ENCODE results near the gene OVOL1. TPM values are rescaled to one million over a fixed set of nuclear protein-coding genes. Genes with fewer than 3 reads are reported as not detected.

OVOL1 gene
- polyA plus RNA-seq, 1 donor, result 11.0 TPM

- no peak for DNase-seq
Measured at GRCh38 chr11:65790902-65791650, 4.2 kb downstream of the OVOL1 start.

- no peak for DNase-seq
Measured at GRCh38 chr11:65791719-65792213, 4.9 kb downstream of the OVOL1 start.

- DNase-seq, result no peak
Measured at GRCh38 chr11:65792456-65792855, 5.6 kb downstream of the OVOL1 start.

- DNase-seq, result no peak
Measured at GRCh38 chr11:65793144-65793581, 6.3 kb downstream of the OVOL1 start.

- no peak for DNase-seq
Measured at GRCh38 chr11:65793625-65794400, 7.0 kb downstream of the OVOL1 start.

- DNase-seq, result no peak
Measured at GRCh38 chr11:65794570-65795510, 8.0 kb downstream of the OVOL1 start.

- DNase-seq, result no peak
Measured at GRCh38 chr11:65796726-65797601, 10.1 kb downstream of the OVOL1 start.

GRCh38 chr11:65797711-65798110 is 10.8 kb downstream of the OVOL1 start:
- no peak for DNase-seq

- DNase-seq, result no peak
Measured at GRCh38 chr11:65798882-65799281, 12.0 kb downstream of the OVOL1 start.

- no peak for DNase-seq
Measured at GRCh38 chr11:65801153-65801987, 14.5 kb downstream of the OVOL1 start.

GRCh38 chr11:65802841-65803240 is 16.0 kb downstream of the OVOL1 start:
- DNase-seq, result no peak

- DNase-seq, result no peak
Measured at GRCh38 chr11:65803797-65804492, 17.1 kb downstream of the OVOL1 start.

GRCh38 chr11:65806979-65807378 is 20.1 kb downstream of the OVOL1 start:
- no peak for DNase-seq

GRCh38 chr11:65808744-65809341 is 22.0 kb downstream of the OVOL1 start:
- no peak for DNase-seq

- DNase-seq, result no peak
Measured at GRCh38 chr11:65809496-65809895, 22.6 kb downstream of the OVOL1 start.

- DNase-seq, result no peak
Measured at GRCh38 chr11:65810046-65810868, 23.4 kb downstream of the OVOL1 start.

GRCh38 chr11:65811764-65812475 is 25.1 kb downstream of the OVOL1 start:
- DNase-seq, result no peak

Measured in left kidney (tissue), 2 donors.